ENCODE data around the gene UNC79. TPM values are rescaled to one million over a fixed set of nuclear protein-coding genes. Genes with fewer than 3 reads are reported as not detected.

Gene UNC79
- total and polyA plus RNA-seq, 2 experiments from 2014 or later = 0.04 TPM; not detected in 1

DNA sequence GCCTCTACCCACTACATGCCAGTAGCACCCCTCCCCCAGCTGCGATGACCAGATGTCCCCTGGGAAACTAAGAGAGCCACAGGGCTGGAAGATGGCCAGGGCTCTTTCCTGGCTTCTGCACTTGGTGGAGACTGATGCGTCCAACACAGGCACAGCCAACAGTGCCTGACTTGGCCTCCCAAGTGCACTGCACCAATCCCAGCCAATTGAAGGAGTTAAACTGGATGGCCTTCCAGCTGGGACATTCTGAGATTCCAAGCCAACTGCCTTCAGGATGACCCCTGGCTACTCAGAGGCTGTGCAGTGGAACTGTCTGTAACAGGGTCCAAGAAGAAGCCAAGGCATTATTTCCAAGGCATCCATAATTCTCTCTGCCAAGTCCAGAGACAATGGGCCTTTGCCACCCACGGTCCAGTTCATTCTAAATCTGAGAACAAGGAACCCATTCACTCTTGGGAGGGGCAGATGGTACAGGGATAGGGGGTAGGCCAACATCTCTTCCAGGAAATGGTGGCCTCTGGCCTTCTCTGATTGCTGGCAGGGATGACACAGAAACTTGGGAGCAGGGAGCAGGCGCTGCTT, 322.3 kb downstream of the UNC79 start:
- H3K4me1 ChIP-seq (ENCODE audit: insufficient read depth) = no peaks in the 10 kb centered on the region
- DNase-seq = no peak
- no peak overlapping the region for H3K27ac ChIP-seq
- H3K36me3 ChIP-seq (ENCODE audit: low read depth) = no peaks in the 10 kb centered on the region
- TF ChIP-seq EZH2 (IDR thresholded peaks at IDR 0.05; ENCODE audit: insufficient read depth, poor library complexity, severe bottlenecking) (no peak), EZH2phosphoT487 (IDR thresholded peaks at IDR 0.05; ENCODE audit: insufficient read depth, low read depth) (no peak)
- H4K20me1 ChIP-seq (ENCODE audit: insufficient read depth) = no peaks in the 10 kb centered on the region
- 25 to 50% methylated on average over 4 of the region's 4 CpGs for WGBS, 2 experiments (ENCODE audit: low coverage in 1 of 2, low lambda C conversion rate in 2 of 2, missing lambda C conversion rate in 2 of 2)
- no peaks in the 10 kb centered on the region for H3K79me2 ChIP-seq (ENCODE audit: insufficient read depth)
- in situ Hi-C loops (cut with MboI) = no loop called here
- H3K4me2 ChIP-seq (ENCODE audit: unreplicated experiment) = no peak overlapping the region
- H3K9me2 ChIP-seq (ENCODE audit: insufficient read depth) = no peaks in the 10 kb centered on the region
- H2AFZ ChIP-seq = no peak overlapping the region
- no peaks in the 10 kb centered on the region for H3F3A ChIP-seq (ENCODE audit: insufficient read depth)
- no peaks in the 10 kb centered on the region for H3K27me3 ChIP-seq (replicated peaks; ENCODE audit: insufficient read depth)
- no peak overlapping the region for H3K9ac ChIP-seq
- no peaks in the 10 kb centered on the region for H3K9me3 ChIP-seq (ENCODE audit: low read depth)
- H3K4me3 ChIP-seq = no peak overlapping the region

DNA sequence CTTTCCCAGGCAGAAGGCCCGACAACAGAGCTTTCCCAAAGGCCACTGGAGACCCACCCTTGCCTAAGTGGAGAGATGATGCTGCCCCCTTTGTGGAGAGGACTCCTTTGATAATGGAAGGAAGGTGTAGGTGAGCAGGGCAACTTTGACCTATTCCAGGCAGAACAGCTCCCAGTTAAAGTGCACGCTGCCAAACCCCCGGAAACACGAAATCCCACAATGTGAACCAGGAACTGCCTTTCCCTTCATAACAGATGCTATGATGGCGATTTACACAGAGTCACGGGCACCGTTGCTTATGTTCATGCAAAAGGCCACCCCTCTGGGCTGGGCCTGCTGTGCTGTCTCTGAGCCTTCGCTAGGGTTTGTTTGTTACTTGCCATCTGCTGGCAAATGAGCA, 322.9 kb downstream of the UNC79 start:
- Histone ChIP-seq H2AFZ (no peak overlapping the region), H3K36me3 (ENCODE audit: low read depth) (no peaks in the 10 kb centered on the region), H3K9me3 (ENCODE audit: low read depth) (no peaks in the 10 kb centered on the region), H3K27ac (no peak overlapping the region), H3K4me1 (ENCODE audit: insufficient read depth) (no peaks in the 10 kb centered on the region), H3F3A (ENCODE audit: insufficient read depth) (no peaks in the 10 kb centered on the region), H3K9ac (no peak overlapping the region), H3K9me2 (ENCODE audit: insufficient read depth) (no peaks in the 10 kb centered on the region), H3K4me2 (ENCODE audit: unreplicated experiment) (no peak overlapping the region), H3K4me3 (no peak overlapping the region), H3K79me2 (ENCODE audit: insufficient read depth) (no peaks in the 10 kb centered on the region), H3K27me3 (replicated peaks; ENCODE audit: insufficient read depth) (no peaks in the 10 kb centered on the region), H4K20me1 (ENCODE audit: insufficient read depth) (no peaks in the 10 kb centered on the region)
- TF ChIP-seq EZH2 (IDR thresholded peaks at IDR 0.05; ENCODE audit: insufficient read depth, poor library complexity, severe bottlenecking) = no peak
- TF ChIP-seq EZH2phosphoT487 (IDR thresholded peaks at IDR 0.05; ENCODE audit: insufficient read depth, low read depth) = no peak
- 66 to 68% methylated on average over 8 of the region's 8 CpGs for WGBS, 2 experiments (ENCODE audit: low coverage in 1 of 2, low lambda C conversion rate in 2 of 2, missing lambda C conversion rate in 2 of 2)
- in situ Hi-C loops (cut with MboI) = no loop called here
- no peak for DNase-seq

GRCh38 chr14:93757206-93757605, 326.5 kb downstream of the UNC79 start:
- no peaks in the 10 kb centered on the region for H3K4me1 ChIP-seq (ENCODE audit: insufficient read depth)
- in situ Hi-C loops (cut with MboI) = no loop called here
- H3F3A ChIP-seq (ENCODE audit: insufficient read depth) = no peaks in the 10 kb centered on the region
- no peaks in the 10 kb centered on the region for H3K79me2 ChIP-seq (ENCODE audit: insufficient read depth)
- no peaks in the 10 kb centered on the region for H3K9me3 ChIP-seq (ENCODE audit: low read depth)
- H3K4me2 ChIP-seq (ENCODE audit: unreplicated experiment) = no peak overlapping the region
- WGBS, 2 experiments (ENCODE audit: low coverage in 1 of 2, low lambda C conversion rate in 2 of 2, missing lambda C conversion rate in 2 of 2) = 71 to 73% methylated on average over 11 to 12 of the region's 12 CpGs
- H3K9ac ChIP-seq = no peak overlapping the region
- no peaks in the 10 kb centered on the region for H3K36me3 ChIP-seq (ENCODE audit: low read depth)
- no peak overlapping the region for H3K27ac ChIP-seq
- no peak for DNase-seq
- TF ChIP-seq EZH2phosphoT487 (IDR thresholded peaks at IDR 0.05; ENCODE audit: insufficient read depth, low read depth) = no peak
- no peak for TF ChIP-seq EZH2 (IDR thresholded peaks at IDR 0.05; ENCODE audit: insufficient read depth, poor library complexity, severe bottlenecking)
- no peaks in the 10 kb centered on the region for H3K9me2 ChIP-seq (ENCODE audit: insufficient read depth)
- H4K20me1 ChIP-seq (ENCODE audit: insufficient read depth) = no peaks in the 10 kb centered on the region
- H2AFZ ChIP-seq = no peak overlapping the region
- H3K4me3 ChIP-seq = no peak overlapping the region
- H3K27me3 ChIP-seq (replicated peaks; ENCODE audit: insufficient read depth) = no peaks in the 10 kb centered on the region

Small RNA genes lying within 50 kb of the gene (small RNA-seq; reads per million reads assigned to genes)
- gene RF00019 (ENCODE audit: low read depth, low replicate concordance) (not detected), gene RF02271 (ENCODE audit: low read depth, low replicate concordance) (not detected), gene RNU6-1258P (ENCODE audit: low read depth, low replicate concordance) (not detected)

Other genes starting within 250 kb of the UNC79 start
- gene MOAP1, start 246.0 kb upstream of the UNC79 start, total RNA-seq (2014; rRNA removed; shearing (Covaris generic)) = 17.5 and 18.3 TPM in 2 replicates
- 9.8 and 11.8 TPM in 2 replicates for gene MOAP1, start 246.0 kb upstream of the UNC79 start, polyA plus RNA-seq (2016; fragmentation: Nextera tagmentation; extraction: Ambion mirVana)
- gene LYSET, start 245.6 kb upstream of the UNC79 start, total RNA-seq (2014; rRNA removed; shearing (Covaris generic)) = 6.2 and 7.7 TPM in 2 replicates
- 18.5 and 18.7 TPM in 2 replicates for gene LYSET, start 245.6 kb upstream of the UNC79 start, polyA plus RNA-seq (2016; fragmentation: Nextera tagmentation; extraction: Ambion mirVana)
- gene GON7, start 223.9 kb upstream of the UNC79 start, total RNA-seq (2014; rRNA removed; shearing (Covaris generic)) = 13.2 and 16.5 TPM in 2 replicates
- 18.3 and 19.0 TPM in 2 replicates for gene GON7, start 223.9 kb upstream of the UNC79 start, polyA plus RNA-seq (2016; fragmentation: Nextera tagmentation; extraction: Ambion mirVana)
- gene UBR7, start 223.7 kb upstream of the UNC79 start, total RNA-seq (2014; rRNA removed; shearing (Covaris generic)) = 28.7 and 42.9 TPM in 2 replicates
- 23.8 and 24.0 TPM in 2 replicates for gene UBR7, start 223.7 kb upstream of the UNC79 start, polyA plus RNA-seq (2016; fragmentation: Nextera tagmentation; extraction: Ambion mirVana)
- 18.2 and 25.3 TPM in 2 replicates for gene BTBD7, start 97.9 kb upstream of the UNC79 start, total RNA-seq (2014; rRNA removed; shearing (Covaris generic))
- gene BTBD7, start 97.9 kb upstream of the UNC79 start, polyA plus RNA-seq (2016; fragmentation: Nextera tagmentation; extraction: Ambion mirVana) = 13.1 and 14.3 TPM in 2 replicates
- not detected in 2 replicates for gene COX8C, start 83.8 kb upstream of the UNC79 start, total RNA-seq (2014; rRNA removed; shearing (Covaris generic))
- gene COX8C, start 83.8 kb upstream of the UNC79 start, polyA plus RNA-seq (2016; fragmentation: Nextera tagmentation; extraction: Ambion mirVana) = not detected in 2 replicates